Cardiac septum (tissue), 1 donor: ENCODE measurements around the gene TAS2R41. TPM values are rescaled to one million over a fixed set of nuclear protein-coding genes. Genes with fewer than 3 reads are reported as not detected.

Experiments
- DNase-seq: peaks from one replicate; pipeline ENCODE4 v3.0.0-alpha.2; 2020; ENCODE audit warnings: low spot score
- intact Hi-C: fragments of 100-400 bp; cut with DNase I; formaldehyde crosslinking; loops from one replicate; pipeline ENCODE4 v1.14.0; 2022
- long read RNA-seq: library from polyadenylated mRNA; unstranded; transcript quantifications from one replicate; pipeline ENCODE4 v2.0.0, GENCODE V29; 2021
- total RNA-seq: library from RNA; stranded (reverse); fragmentation: NEBNext Ultra II Directional; extraction: Animal tissue kit (Norgen Biotek cat#: 25700); gene quantifications from one replicate; pipeline ENCODE4 v1.2.1, GENCODE V29; 2021
- donor health status: DM: no; HTN: no; CAD: no.

TAS2R41 gene, protein sequence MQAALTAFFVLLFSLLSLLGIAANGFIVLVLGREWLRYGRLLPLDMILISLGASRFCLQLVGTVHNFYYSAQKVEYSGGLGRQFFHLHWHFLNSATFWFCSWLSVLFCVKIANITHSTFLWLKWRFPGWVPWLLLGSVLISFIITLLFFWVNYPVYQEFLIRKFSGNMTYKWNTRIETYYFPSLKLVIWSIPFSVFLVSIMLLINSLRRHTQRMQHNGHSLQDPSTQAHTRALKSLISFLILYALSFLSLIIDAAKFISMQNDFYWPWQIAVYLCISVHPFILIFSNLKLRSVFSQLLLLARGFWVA
- total RNA-seq: not detected
- long read RNA-seq: 0 reads

DNA sequence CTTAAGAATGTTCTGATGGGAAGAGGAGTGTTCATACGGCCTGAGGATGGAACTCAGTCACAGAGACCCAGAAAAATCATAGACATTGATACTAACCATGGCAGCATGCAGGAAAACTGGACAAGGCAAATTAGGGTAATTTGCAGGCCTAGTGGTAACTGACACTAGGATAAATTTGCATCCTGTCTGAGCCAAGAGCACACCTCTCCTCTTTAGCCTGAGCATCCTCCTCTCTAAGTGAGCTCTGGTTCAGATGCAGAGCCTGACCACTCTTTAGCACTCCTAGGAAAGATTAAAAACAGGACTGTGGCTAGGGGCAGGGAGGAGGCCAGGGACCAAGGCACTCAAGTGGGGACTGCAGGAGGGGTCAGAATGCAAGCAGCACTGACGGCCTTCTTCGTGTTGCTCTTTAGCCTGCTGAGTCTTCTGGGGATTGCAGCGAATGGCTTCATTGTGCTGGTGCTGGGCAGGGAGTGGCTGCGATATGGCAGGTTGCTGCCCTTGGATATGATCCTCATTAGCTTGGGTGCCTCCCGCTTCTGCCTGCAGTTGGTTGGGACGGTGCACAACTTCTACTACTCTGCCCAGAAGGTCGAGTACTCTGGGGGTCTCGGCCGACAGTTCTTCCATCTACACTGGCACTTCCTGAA is at the start of gene TAS2R41:
TSS of gene TAS2R41 (plus strand) at position 373 of the 650 bp plus-strand sequence. CDS start at position 373, 0 bp downstream.
- DNase-seq: no peak
- intact Hi-C loops: no loop called here

DNA sequence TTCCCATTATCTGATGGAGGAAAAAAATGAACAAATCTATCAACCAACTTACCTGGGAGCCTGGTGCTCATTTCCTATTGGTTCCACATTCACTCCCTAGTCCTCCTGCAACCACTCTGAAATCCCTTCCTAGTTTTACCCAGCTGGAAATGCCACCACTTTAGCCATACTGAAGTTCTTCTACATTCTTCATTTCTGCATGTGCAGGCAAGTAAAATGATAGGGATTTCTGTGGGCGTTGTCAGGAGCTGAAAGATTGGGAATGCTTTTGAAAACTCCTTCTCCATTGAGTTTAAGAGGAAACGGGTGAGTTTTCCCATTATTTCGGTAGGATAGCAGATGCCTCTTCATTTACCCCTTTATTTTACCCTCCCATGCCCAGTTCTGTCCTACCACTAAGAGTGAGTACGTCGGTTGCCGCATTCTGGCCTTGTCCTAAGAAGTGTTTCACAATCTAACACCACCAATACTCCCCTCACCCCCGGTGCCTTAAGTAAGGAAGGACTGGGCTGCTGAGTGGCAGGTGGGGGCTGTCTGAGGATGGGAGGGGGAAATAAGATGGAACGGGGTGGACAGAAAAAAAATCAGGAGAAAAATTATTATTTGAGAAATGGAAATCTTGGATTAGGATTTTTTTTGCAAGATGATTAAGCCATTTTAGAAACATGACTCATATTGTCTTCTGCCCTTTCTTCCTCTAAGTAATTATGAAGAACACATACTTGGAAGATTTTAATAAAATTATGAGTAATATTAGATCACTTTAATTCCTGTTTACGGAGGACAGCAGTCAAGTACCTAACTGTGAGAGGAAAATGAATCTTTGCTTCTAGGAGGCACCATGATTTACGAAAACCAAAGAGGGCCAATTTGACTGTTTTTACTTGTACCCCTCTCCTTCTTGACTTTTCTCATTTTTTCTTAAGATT is 47.6 kb upstream of the TAS2R41 start:
- intact Hi-C loops: no loop called here
- DNase-seq: no peak

DNA sequence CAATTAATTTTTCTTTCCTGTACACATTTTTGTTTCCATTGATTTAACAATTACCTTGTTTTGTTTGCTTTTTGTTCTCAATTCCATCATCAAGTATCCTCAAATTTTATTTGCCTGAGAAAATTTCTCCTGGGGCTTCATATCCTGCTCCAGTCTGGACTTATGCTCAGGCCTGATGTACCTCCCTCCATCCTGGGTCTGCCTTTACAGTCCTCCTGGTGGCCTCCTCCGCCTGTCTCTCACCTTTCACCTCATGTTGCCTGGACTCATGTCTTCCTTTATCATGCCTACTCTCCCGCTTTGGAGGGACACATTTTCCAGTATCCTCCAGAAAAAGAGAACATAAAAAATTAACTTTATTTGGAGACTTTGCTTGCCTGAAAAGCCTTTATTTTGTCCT is 46.6 kb upstream of the TAS2R41 start:
- intact Hi-C loops: no loop called here

DNA sequence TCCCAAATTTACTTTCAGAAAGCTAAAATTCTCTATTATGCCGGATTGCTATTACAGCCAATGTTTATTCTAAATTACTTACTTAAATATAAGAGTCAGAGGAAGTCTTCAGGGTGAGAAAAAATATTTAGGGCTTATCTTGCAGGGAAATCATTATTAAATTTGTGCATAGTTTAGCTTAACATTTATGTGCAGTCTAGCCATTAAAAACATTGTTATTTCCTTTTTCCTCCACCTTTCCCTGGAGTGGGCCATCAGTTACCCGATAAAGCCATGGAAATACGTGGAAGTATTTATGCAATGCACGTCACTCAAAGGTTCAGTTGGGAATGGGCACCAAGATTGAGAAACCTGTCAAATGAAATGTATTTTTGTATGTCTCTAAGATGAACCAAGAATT is 43.9 kb upstream of the TAS2R41 start:
- DNase-seq: no peak
- intact Hi-C loops: no loop called here

More for the DNA sequence above, 46.6 kb upstream of the TAS2R41 start:
- no peak for DNase-seq

DNA sequence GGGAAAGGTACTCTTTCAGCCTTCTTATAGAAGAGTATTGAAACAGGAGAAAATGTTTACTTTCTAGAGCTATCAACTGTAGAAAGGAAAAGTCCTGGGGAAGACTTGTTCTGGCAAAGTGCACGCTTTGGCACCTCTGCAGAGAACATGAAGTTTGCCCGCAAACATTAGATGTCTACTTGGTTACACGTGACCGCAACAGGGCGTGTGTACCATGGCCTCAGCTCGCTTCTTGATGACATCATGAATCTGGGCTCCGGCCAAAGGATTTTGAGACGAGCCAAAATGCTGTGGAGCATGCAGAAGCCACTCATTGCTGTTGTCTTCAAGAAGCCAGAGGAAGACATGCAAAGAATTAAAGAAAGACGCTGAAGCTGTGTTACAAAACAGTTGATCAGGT is 43.0 kb upstream of the TAS2R41 start:
- intact Hi-C loops: no loop called here

DNA sequence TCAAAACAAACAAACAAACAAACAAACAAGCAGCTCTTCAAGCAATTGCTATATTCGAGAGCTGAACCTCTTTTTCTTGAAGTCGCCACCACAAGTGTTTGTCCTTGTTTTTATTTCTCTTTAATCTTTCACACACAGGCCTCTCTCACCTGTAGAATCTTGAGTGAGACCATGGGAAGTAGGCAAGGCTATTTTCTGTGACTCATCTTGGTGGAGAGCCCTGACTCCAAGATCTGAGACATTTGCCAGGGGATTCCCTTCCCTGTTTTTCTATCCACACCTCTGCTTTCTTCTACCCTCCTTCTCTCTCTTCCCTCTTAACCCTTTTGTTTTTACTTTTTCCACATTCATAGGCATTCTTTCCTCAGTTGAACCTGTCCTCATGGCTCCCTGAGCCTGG is 42.4 kb upstream of the TAS2R41 start:
- intact Hi-C loops: no loop called here
- DNase-seq: no peak

More for the DNA sequence above, 43.0 kb upstream of the TAS2R41 start:
- DNase-seq: no peak

DNA sequence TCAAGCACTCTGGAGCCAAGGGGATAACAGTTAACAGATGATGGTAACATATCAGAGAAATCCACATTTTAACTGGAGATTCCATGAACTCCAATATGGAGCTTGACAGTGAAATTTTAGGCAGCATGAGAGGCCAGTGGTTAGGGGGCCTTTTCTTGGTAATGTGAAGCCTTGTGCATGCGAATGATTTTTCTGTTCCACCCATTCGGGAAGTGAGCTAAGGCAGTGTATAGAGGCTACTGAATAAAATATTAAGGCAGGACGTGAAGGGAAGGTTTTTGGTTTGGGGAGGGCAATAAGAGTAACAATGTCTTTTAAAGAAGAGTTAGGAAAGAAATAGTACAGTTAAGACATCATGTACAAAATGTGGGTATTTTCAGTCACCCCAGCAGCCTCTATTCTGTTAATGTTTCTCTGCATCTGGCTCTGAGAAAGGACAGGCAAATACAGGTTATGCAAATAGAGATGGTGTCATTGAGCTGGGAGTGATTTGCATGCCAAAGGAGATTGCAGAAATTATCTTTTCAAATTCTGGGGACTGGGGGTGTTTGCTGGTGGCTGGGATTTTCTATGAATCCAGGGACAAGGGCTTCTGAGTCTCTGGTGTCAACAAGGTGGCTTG is 41.2 kb upstream of the TAS2R41 start:
- intact Hi-C loops: no loop called here
- no peak for DNase-seq

DNA sequence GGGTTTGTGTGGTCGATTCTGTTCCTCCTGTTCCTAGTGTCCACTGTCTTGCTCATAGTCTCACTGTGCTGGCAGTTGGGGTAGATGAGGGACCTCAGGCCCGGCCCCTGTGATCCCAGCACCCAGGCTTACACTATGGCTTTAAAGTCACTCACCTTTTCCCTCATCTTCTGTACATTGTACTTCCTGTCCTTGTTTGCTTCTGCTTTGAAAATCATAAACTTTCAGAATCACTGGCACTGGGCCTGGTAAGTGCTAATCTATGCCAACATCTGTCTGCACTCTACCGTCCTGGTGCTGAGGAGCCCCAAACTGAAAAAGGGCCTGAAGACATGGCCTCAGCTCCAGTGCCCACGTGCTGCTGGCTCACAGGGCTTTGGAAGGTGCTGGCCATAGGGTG is 40.1 kb upstream of the TAS2R41 start:
- no peak for DNase-seq
- intact Hi-C loops: no loop called here

DNA sequence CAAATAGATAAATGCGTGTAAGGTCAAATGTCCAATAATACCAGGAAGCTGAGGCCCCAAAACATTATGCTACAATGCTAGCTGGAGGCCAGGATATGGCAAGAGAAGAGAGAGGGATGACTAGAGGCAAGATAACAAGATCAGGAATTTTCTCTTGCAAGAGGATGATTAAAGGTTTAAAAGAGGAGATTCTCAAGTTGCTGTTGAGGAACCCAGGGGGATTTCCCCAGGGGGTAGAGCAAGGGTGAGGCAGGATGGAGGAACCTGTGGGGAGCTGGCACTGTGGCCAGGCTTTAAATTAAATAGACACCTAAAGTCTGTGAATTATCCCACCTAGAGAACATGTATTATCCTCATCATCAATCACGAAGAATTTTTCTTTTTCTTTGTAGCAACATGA is 37.8 kb upstream of the TAS2R41 start:
- no peak for DNase-seq
- intact Hi-C loops: no loop called here

DNA sequence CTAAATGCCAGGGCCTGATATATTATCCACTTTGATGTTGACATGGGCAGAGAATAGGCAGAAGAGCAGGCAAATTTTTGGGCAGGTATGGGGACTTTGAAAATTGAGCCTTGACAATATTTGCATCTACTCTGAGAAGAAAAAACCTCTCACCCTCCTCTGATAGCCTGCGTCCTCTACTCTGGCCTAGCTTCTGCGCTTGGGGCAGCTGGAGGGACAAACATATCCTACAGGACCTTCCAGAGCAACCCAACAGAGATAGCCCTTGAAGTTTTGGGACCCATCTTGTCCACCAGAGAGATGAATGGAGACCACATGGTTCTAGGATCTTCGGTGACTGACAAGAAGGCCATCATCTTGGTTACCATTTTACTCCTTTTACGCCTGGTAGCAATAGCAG is 34.5 kb upstream of the TAS2R41 start, which contains the start of gene TAS2R60:
TSS of gene TAS2R60 (plus strand) at position 301 of the 400 bp plus-strand sequence. CDS start at position 301, 0 bp downstream.
- DNase-seq: no peak
- intact Hi-C loops: no loop called here

DNA sequence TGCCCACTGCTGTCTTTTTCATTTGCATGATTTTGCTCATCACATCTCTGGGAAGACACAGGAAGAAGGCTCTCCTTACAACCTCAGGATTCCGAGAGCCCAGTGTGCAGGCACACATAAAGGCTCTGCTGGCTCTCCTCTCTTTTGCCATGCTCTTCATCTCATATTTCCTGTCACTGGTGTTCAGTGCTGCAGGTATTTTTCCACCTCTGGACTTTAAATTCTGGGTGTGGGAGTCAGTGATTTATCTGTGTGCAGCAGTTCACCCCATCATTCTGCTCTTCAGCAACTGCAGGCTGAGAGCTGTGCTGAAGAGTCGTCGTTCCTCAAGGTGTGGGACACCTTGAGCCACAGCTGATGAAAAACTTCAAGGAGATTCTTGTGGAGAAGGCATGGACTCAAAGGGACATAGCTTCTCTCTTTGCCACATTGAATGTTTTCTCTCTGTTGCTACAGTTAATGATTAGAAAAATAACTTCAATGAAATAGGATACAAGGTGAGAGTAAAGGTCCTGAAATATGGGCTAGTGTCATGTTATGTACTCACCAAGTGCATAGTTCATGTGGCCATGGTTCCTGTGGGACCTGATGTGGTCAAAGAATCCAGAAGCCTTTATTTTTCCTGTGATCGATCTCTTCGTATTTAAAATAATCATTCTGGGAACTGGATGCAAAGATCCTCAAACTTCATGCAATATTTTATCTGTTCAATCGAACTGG is 33.5 kb upstream of the TAS2R41 start:
- intact Hi-C loops: no loop called here

DNA sequence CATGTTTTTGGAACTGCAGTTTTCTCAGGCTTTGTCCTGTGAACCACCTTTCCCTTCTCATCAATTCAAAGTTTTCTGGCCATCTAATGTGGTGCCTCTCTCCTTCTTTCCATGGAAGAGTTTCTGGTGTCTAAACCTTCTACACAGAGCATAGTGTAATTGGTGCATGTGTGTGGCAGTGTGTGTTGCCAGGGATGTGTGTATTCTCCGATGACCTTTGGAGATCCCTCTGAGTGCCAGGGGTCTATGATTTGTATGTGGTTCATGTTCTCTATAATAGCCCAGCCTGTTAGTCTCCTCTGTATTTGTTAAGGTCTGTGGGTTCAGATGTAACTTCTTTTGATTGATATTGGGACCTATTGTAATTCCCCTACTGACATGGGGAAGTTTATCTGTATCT is 32.9 kb upstream of the TAS2R41 start:
- intact Hi-C loops: no loop called here
- DNase-seq: no peak

More for the DNA sequence above, 33.5 kb upstream of the TAS2R41 start:
- DNase-seq: no peak

DNA sequence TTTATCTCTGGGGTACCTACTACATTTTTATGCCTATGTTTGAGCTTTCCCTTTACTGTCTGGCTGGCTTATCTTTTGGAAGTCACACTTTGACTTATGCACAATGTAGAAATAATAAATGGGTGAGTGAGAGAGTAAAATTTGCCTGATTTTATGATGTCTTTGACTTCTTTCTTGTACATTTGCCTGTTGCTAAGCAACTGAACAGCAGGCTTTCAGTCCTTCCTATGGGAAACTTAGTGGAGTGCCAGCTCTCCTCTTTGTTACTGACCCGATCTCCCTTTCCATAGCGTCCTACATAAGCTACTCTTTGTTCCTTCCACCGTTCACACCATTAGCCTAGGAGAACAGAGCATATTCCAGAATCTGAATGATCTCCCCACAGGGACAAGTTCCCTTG is 30.2 kb upstream of the TAS2R41 start:
- intact Hi-C loops: no loop called here
- DNase-seq: no peak

DNA sequence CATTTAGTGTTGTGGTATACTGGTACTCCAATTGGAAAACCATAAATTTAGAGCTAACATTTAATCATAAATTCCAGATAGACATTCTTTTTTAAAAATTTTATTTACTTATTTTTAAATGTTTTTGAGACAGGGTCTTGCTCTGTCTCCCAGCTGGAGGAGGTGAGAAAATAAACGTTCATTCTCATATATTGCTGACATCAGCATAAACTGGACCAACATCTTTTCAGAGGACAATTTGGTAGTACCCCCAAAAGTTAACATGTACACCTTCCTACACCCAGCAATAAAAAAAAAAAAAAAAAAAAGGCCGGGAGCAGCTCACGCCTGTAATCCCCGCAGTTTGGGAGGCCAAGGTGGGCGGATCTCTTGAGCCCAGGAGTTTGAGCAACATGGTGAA is 29.2 kb upstream of the TAS2R41 start:
- intact Hi-C loops: no loop called here
- DNase-seq: no peak

DNA sequence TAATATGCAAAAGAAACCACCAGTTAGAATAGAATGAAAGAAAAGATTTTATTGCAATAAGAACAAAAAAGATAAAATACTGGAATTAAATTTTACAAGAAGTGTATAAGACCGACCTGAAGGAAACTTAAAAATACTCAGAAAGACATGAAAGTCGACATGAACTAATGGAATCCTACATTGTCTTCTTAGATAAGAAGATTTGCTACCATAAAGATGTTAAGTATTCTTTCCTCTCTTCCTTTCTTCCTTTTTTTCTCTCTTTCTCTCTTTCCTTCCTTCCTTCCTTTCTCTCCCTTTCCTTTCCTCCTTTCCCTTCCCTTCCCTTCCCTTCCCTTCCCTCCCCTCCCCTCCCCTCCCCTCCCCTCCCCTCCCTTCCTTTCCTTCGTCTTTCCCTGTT is 27.9 kb upstream of the TAS2R41 start:
- no peak for DNase-seq
- intact Hi-C loops: no loop called here

DNA sequence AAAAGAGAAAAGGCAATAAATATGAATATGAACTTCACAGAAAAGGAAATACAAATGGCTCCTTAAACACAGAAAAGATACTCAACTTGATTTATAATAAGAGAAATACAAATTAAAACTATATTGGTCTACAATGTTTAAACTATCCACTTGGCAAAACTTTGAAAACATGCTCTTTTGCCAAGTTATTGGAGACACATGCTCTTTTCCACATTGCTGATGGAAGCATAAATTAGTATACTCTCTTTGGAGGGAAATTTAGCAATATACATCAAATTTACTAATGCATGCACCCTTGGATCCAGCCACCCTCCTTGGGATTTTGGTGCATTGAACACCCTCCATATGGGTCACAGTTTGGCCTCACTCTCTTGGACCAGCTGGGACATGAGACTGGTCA is 26.6 kb upstream of the TAS2R41 start:
- intact Hi-C loops: no loop called here
- DNase-seq: no peak

DNA sequence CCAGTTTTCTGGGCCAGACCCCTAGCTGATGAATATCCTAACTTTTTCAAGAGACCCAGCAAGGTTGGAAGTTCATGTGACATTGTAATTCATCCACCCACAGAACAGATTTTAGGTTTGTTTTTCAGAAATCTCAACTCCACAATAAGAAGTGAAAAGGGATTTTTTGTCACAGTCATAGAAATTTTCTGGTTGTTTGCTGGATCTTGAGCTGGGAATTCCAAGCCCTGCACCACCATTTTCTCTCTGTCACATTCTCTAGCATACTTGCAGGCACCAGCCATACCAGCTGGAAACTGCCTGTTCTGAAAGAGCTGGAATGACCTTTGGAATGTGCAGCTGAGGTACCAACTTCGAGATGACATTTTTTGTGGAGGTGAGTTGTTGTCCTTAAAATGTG is 25.9 kb upstream of the TAS2R41 start:
- intact Hi-C loops: no loop called here
- no peak for DNase-seq

DNA sequence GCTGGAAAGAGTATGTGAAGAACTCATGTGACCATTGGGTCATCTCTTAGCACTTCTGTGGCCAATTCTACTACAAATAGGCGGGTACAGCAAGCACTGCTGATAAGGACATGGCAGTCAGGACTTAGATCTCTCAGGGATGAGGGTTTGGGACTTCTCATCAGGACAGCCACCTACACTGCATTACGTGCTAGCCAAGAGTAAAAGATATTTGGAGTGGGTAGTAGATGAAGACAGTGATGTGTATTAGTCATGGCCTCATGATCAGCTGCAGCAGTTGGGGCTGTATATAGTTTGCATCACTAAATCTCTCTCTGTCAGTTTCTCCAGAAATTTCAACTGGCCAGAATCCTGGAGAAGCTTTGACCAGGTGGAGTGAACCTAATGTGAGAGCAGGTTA is 25.2 kb upstream of the TAS2R41 start:
- DNase-seq: no peak
- intact Hi-C loops: no loop called here

DNA sequence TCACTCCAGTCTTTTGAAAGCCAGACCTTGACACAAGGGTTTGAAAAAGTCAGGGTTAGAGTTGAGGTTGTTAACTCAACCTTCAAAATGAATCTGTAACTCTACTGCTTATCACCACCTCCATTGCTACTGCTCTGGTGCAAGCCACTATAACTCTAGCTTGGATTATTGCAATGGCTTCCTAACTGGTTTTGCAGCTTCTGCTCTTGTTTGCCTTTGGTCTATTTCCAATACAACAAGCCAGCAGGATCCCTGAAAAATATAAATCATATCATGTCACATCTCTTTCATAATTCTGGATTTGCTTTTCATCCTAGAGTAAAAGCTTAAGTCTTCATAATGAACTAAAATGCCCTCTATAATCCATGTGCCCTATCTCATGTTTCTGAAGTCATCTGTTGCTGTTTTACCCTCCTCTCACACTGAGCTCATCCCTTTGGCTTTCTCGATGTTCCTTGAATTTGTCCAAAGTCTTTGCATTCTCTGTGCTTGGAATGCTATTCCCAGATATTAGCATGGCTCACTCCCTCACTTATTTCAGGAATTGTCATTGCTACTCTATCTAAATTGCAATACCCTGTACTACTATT is 23.5 kb upstream of the TAS2R41 start:
- intact Hi-C loops: no loop called here

More for the DNA sequence above, 23.5 kb upstream of the TAS2R41 start:
- DNase-seq: no peak
